Subcutaneous preadipocyte (primary cell): Measurements from ENCODE around the gene TBL1X. TPM values are rescaled to one million over a fixed set of nuclear protein-coding genes. Genes with fewer than 3 reads are reported as not detected.

Source experiments
- total RNA-seq: library from RNA; depleted of rRNA; stranded (reverse); fragments of >200 nt; gene quantifications from 2 replicates; pipeline ENCODE4 v1.2.3, GENCODE V29; 2012

Gene TBL1X
- total RNA-seq, result 12.9 and 19.2 TPM in 2 replicates

GRCh38 chrX:9464435-9465371, at the start of gene TBL1X:
Gene TBL1X (plus strand): TSS chrX:9465058. CDS start chrX:9653587, 188,529 bp downstream.

GRCh38 chrX:9765737-9766097, 300.9 kb downstream of the TBL1X start, which contains the start of gene GPR143:
Gene GPR143 (minus strand): TSS chrX:9765847. CDS start chrX:9765817, 30 bp downstream.

DNA sequence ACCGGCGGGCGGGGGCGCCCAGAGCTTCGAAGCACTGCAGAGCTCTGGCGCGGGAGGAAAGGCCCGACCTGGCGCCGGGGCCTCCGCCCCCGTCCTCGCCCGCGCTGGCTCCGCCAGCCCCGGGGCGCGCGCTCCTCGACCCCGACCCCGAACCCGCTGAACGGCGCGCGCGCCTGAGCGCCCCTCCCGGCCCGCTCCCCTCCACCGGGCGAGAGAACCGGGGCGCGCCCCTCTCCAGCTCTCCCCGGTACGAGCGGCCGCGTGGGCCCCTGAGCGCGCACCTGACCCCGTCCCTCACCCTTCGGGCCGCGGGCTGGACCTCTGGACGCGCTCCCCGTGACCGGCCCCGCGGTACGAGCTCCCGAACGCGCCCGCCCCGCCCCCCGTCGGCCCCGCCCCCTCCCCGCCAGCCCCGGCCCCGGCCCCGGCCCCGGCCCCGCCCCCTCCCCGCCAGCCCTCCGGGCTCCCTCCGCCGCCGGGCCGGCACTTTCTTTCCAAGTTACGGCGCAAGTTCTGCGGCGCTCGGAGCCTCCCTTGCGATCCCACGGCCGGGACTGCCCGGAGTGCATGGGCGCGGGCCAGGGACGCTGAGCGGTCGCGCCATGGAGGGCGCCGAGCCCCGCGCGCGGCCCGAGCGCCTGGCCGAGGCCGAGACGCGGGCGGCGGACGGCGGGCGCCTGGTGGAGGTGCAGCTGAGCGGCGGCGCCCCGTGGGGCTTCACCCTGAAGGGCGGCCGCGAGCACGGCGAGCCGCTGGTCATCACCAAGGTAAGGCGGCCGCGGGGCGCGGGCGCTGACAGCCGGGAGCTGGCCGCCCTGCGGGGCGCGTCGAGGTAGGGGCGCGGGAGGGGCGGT, 321.3 kb downstream of the TBL1X start, which contains the start of gene SHROOM2:
Gene SHROOM2 (plus strand): TSS at position 486 of the 854 bp plus-strand sequence. CDS start 117 bp downstream, at position 603.

